Body of pancreas (tissue), 4 donors: ENCODE results near the gene ADNP2. TPM values are rescaled to one million over a fixed set of nuclear protein-coding genes. Genes with fewer than 3 reads are reported as not detected.

Experiments used
- ATAC-seq: fragments of 150-250 bp; one replicate; pipeline ENCODE4 v1.9.1; 2016
- DNase-seq, 4 donors: peaks; one replicate each; pipeline ENCODE4 v3.0.0-alpha.2; 2019
- H3K27ac ChIP-seq, 4 donors: fragments of 200-600 bp; sonication (generic); 1 replicate in 3 of 4; 2 replicates in 1 of 4; pipeline versions ENCODE4 v1.5.1 to v1.6.1; 2016 to 2019; ENCODE audit warnings: mild to moderate bottlenecking in 1 of 4, mixed read lengths in 1 of 4, moderate library complexity in 1 of 4
- H3K27me3 ChIP-seq, 2 donors: fragments of 200-600 bp; sonication (generic); one replicate each; pipeline ENCODE4 v1.6.0; 2016; ENCODE audit warnings: mild to moderate bottlenecking in 1 of 2
- H3K36me3 ChIP-seq, 2 donors: fragments of 200-600 bp; sonication (generic); replicated peaks in 1 of 2; 2 replicates each; pipeline ENCODE4 v1.5.1; 2016; ENCODE audit warnings: low read depth in 2 of 2; ENCODE audit not compliant: insufficient read depth in 1 of 2
- H3K4me1 ChIP-seq: fragments of 200-600 bp; sonication (generic); one replicate; pipeline ENCODE4 v1.6.0; 2016
- H3K4me3 ChIP-seq, 2 donors: fragments of 200-600 bp; sonication (generic); 1 replicate in 1 of 2; 2 replicates in 1 of 2; pipeline ENCODE4 v1.5.1; 2016 to 2019
- H3K9me3 ChIP-seq, 3 donors: fragments of 200-600 bp; sonication (generic); 1 replicate in 2 of 3; 2 replicates in 1 of 3; pipeline ENCODE4 v1.5.1; 2016
- POLR2A ChIP-seq, 3 donors: fragments of 450-650 bp; IDR thresholded peaks; one replicate each; pipeline ENCODE4 v1.6.1; 2016; ENCODE audit warnings: antibody characterized with exemption in 3 of 3, mild to moderate bottlenecking in 2 of 3
- WGBS, 2 donors: methylation state at CpG; one replicate each; pipeline ENCODE4 v1.1.5; 2017; 5-methylcytosine and 5-hydroxymethylcytosine counted together
- intact Hi-C: fragments of 100-400 bp; cut with DNase I; formaldehyde crosslinking; loops from one replicate; pipeline ENCODE4 v1.15.1; 2023
- total RNA-seq, 2 donors: library from RNA; depleted of rRNA; stranded (reverse); fragments of >200 nt; gene quantifications; one replicate each; pipeline ENCODE4 v1.1.0, GENCODE V29; 2016
- TF ChIP-seq, protein P1 (sequence below), 7 experiments: fragments of 450-650 bp in 4 of 7; fragments of 200-600 bp in 3 of 7; sonication (generic) in 3 of 7; IDR thresholded peaks; one replicate each; pipeline ENCODE4 v1.5.1; 2016 to 2019; ENCODE audit warnings: antibody characterized with exemption in 7 of 7

ADNP2 gene
- total RNA-seq, 2 donors from 2014 or later, result 7.0 to 9.2 TPM

- WGBS, 2 donors, result 91 to 94% methylated on average over 12 to 23 of the region's 23 CpGs
- Histone ChIP-seq H3K36me3 (no peaks in the 10 kb centered on the region), H3K4me3 (no peak overlapping the region), H3K9me3 (no peaks in the 10 kb centered on the region), H3K27ac (peak overlapping the region in 3 of 4 donors; percentile 89 to 91 (median 91)), H3K4me1 (peaks cover 20% of the 10 kb centered on the region), H3K27me3 (no peaks in the 10 kb centered on the region)
- intact Hi-C loops, result no loop called here
- ATAC-seq (no peak), DNase-seq (peak in 3 of 4 donors; percentile 17)
- TF ChIP-seq, protein P1, sequence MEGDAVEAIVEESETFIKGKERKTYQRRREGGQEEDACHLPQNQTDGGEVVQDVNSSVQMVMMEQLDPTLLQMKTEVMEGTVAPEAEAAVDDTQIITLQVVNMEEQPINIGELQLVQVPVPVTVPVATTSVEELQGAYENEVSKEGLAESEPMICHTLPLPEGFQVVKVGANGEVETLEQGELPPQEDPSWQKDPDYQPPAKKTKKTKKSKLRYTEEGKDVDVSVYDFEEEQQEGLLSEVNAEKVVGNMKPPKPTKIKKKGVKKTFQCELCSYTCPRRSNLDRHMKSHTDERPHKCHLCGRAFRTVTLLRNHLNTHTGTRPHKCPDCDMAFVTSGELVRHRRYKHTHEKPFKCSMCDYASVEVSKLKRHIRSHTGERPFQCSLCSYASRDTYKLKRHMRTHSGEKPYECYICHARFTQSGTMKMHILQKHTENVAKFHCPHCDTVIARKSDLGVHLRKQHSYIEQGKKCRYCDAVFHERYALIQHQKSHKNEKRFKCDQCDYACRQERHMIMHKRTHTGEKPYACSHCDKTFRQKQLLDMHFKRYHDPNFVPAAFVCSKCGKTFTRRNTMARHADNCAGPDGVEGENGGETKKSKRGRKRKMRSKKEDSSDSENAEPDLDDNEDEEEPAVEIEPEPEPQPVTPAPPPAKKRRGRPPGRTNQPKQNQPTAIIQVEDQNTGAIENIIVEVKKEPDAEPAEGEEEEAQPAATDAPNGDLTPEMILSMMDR (IDR thresholded peaks at IDR 0.05), result no peak
These were observed 933 bp upstream of the ADNP2 start for GRCh38 chr18:80108121-80108536.

- H3K4me1 ChIP-seq, result peaks cover 24% of the 10 kb centered on the region
- no peaks in the 10 kb centered on the region for H3K36me3 ChIP-seq
- DNase-seq (peak in 3 of 4 donors; percentile 12 to 28 (median 22)), ATAC-seq (peak; percentile 3)
- no peaks in the 10 kb centered on the region for H3K9me3 ChIP-seq
- H3K27ac ChIP-seq, result peak overlapping the region; percentile 80 to 91 (median 90)
- no peak for TF ChIP-seq POLR2A (IDR thresholded peaks at IDR 0.05)
- TF ChIP-seq, protein P1 (IDR thresholded peaks at IDR 0.05), result no peak
- intact Hi-C loops, result no loop called here
- WGBS, 2 donors, result 0% methylated on average over 18 to 28 of the region's 34 CpGs
- peak overlapping the region; percentile 42 to 55 for H3K4me3 ChIP-seq
- H3K27me3 ChIP-seq, result no peaks in the 10 kb centered on the region
These were observed 615 bp downstream of the ADNP2 start for GRCh38 chr18:80109676-80110078.

- no peak overlapping the region for H3K4me3 ChIP-seq
- H3K36me3 ChIP-seq, result no peaks in the 10 kb centered on the region
- peak overlapping the region in 3 of 4 donors; percentile 2 to 57 (median 49) for H3K27ac ChIP-seq
- ATAC-seq (no peak), DNase-seq (no peak)
- WGBS, 2 donors, result 3 to 4% methylated on average over 1 of the region's 1 CpG
- intact Hi-C loops, result no loop called here
- peaks cover 24% of the 10 kb centered on the region for H3K4me1 ChIP-seq
- TF ChIP-seq POLR2A (IDR thresholded peaks at IDR 0.05), result no peak
- TF ChIP-seq, protein P1 (IDR thresholded peaks at IDR 0.05), result no peak
- H3K27me3 ChIP-seq, result no peaks in the 10 kb centered on the region
- H3K9me3 ChIP-seq, result no peaks in the 10 kb centered on the region
These were observed 3.7 kb downstream of the ADNP2 start for GRCh38 chr18:80112624-80113248.

- DNase-seq (no peak), ATAC-seq (no peak)
- WGBS, 2 donors, result 94 to 95% methylated on average over 4 of the region's 4 CpGs
These were observed 6.0 kb downstream of the ADNP2 start for GRCh38 chr18:80115035-80115434.

More at GRCh38 chr18:80115035-80115434, 6.0 kb downstream of the ADNP2 start:
- H3K4me3 ChIP-seq, result no peak overlapping the region
- no peak for TF ChIP-seq POLR2A (IDR thresholded peaks at IDR 0.05)
- TF ChIP-seq, protein P1 (IDR thresholded peaks at IDR 0.05), result no peak
- H3K27ac ChIP-seq, result no peak overlapping the region
- H3K4me1 ChIP-seq, result peaks cover 22% of the 10 kb centered on the region
- no peaks in the 10 kb centered on the region for H3K9me3 ChIP-seq
- intact Hi-C loops, result no loop called here
- peaks cover 0 to 2% of the 10 kb centered on the region in 2 donors for H3K36me3 ChIP-seq
- H3K27me3 ChIP-seq, result no peaks in the 10 kb centered on the region
